CD4-positive, alpha-beta T cell treated with Interleukin-4 for 4 hours (primary cell): ENCODE results near the gene KLHL15.

ENCODE experiments used
- DNase-seq: peaks from one replicate; pipeline ENCODE4 v3.0.0-alpha.2; 2020

Gene KLHL15

DNA sequence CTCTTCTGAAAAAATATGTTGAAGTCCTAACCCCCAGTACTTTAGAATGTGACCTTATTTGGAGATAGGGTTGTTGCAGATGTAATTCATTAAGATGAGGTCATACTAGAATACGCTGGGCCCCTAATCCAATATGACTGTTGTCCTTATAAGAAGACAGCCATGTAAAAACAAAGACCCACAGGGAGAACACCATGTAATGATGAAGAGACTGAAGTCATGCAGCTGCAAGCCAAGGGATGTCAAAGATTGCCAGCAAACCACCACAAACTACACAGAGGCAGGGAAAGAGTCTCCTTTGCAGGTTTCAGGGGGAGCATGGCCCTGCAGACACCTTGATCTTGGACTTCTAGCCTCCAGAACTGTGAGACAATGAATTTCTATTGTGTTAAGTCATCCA, 81.8 kb downstream of the KLHL15 start:
- no peak for DNase-seq

DNA sequence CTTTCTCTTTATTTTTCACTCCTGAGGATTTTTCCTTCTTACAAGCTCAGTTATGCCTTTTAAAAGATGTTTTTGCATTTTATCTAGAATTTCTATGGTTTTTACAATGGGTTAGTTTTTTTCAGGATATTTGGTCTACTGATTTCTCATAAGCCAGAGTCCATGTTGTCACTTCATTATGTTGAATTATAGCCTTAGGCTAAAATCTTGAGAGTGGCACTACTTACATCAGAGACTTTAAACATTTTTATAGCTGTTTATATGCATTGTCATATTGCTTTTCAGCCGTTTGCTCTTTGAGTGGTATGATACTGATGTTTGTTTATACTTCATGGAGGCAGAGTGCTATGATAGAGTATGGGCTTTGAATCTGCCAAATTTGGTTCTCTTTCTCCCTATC, 82.8 kb downstream of the KLHL15 start:
- no peak for DNase-seq

DNA sequence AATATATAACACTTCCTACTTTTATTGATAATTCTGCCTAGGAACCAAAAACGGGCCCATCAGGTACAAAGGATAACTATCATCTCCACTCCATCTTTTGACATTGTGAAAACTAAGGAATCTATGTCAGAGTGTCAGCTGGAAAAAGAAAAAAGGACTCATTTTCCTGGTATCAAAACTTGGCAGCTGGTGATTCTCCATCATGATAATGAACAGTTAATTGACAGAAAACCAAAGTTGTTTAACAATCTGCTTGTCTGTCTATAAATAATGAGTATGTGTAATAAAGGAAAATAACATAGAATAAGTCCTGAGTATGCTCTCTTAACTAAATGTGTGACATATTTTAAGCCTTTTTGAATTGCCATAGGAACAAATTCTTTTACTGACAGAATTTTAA, 87.8 kb downstream of the KLHL15 start:
- no peak for DNase-seq

DNA sequence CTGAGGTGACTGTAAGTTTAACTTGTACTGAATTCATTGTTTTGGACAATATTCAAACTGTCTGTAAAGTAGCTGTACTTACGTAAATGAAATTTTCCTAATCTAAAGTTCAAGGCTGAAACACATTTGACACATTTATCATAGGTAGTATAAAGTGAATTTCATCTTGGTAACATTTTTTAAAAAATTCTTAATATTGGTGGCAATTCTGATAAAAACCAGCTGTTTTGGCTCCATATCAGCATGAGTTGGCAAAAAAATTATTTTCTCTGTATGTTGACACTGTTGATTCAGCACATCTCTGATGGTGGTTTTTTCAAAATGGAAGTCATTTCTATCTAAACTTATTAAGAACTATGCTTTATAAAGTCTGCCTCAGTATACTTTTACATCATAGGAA, 88.3 kb downstream of the KLHL15 start:
- no peak for DNase-seq

DNA sequence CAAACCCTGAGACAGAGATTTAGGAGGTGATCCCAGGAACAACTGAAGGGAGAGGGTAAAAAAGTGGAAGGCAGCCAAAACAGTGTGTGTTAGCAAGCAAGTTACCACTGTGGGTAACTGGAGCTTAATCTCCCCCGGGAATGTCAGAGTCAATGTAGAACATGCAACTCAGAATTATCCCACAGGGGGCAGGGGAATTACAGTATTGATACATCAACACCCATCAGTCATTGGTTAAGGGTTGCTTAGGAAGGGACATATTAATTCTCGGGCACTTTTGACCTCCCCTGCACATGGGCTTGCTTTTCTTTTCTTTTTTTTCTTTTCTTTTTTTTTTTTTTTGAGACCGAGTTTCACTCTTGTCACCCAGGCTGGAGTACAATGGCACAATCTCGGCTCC, 89.9 kb downstream of the KLHL15 start:
- DNase-seq = no peak

DNA sequence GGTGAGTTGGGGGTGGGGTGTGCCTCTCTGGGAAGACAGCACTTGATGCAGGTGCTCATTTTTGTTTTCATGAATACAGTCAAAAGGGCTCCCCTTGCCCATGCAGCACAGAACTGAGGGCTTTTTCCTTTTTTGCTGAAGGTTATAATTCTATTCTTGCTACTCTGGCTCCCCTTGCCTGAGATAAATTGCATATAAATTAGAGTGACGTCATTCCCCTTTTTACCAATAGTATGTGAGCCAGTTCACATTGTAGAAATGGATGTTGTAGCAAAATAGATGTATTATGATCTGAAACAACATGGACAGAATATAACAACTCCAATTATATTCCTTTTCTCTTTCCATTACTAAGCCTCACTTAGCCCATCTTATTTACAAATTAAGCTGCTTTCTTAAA, 90.8 kb downstream of the KLHL15 start:
- no peak for DNase-seq

DNA sequence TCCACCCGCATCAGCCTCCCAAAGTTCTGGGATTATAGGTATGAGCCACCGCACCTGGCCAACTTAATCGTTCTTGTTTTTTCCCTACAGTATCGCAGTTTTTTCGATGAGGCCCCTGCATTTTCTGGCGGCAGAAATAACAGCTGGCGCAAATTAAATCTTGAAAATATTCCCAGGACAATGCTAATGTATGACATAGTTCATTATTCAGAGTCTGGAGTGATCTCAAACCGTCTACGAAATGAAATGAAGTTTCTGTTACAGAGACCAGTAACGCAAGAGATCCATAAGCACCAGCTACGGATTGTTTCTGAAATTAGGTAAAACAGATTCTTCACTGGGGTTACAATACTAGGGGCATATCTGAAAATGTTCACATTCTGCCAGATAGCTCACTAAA, 91.9 kb downstream of the KLHL15 start:
- DNase-seq = no peak
